NCI-H1417 (cell line): ENCODE measurements around the gene TUBA4B.

Experiments used
- DNase-seq, 3 experiments: peaks; one replicate each; lab custom pipeline; 2025; lab: John Stamatoyannopoulos, UW

TUBA4B gene

DNA sequence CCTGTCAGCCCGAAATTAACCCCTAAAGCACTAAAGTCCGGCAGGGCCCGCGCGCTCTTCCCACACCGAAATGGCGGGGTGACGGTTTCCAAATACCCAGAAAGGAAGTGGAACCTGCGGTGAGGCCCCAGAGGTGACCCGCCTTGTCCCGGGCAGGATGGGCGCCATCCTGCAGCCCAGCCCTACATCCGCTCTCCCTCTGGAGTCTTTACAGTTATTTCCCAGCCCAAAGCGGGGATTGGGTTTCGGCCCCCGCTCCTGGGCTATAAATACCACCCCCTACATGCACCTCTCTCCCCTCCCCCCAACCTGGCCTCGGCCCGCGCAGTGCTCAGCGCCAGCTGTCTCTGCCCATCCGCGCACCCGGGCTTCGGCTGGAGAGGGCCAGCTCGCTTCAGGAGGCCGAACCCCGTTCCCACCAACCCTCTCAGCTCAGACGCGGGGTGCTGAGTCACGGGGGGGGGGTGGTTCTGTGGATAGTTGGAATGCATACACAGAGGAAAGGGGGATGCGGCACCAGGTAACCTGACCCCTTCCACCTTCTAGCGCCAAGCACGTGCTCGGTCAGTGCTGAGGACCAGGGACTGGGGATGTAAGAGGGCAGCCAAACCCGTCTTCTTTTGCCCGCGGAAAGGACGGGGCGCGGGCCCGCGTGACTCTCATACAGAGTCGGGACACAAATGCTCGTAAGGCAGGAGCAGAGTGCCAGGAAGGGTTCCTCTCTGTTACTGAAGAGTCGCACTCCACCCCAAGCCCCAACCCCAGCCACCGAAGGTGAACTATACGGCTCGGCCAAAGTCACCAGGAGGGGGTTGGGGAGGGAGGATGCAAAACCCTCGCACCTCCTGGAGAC is at the start of gene TUBA4B:
TSS of gene TUBA4B (plus strand) at position 344 of the 853 bp plus-strand sequence. CDS start at position 509, 165 bp downstream.
- peak in 2 of 3 experiments; percentile 36 to 51 for DNase-seq

DNA sequence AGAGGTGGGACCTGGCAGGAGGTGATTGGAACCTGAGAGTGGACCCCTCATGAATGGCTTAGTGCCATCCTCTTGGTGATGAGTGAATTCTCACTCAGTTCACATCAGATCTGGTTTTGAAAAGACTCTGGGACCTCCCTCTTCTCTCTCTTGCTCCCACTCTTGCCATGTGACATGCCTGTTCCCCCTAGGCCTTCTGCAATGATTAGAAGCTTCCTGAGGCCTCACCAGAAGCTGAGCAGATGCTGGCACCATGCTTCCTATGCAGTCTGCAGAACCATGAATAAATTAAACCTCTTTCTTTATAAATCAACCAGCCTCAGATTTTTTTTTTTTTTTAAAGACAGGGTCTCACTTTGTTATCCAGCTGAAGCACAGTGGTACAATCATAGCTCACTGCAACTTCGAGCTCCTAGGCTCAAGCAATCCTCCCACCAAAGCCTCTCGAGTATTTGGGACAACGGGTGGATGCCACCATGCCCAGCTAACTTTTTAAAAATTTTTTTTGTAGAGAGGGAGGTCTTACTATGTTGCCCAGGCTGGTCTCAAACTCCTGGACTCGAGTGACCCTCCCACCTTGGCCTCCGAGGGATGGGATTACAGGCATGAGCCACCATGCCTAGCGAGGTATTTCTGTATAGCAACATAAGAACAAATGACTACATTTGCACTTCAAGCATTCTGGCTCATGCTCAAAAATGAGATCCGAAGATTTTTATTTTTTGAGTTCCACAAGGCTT is 48.4 kb upstream of the TUBA4B start:
- no peak for DNase-seq

DNA sequence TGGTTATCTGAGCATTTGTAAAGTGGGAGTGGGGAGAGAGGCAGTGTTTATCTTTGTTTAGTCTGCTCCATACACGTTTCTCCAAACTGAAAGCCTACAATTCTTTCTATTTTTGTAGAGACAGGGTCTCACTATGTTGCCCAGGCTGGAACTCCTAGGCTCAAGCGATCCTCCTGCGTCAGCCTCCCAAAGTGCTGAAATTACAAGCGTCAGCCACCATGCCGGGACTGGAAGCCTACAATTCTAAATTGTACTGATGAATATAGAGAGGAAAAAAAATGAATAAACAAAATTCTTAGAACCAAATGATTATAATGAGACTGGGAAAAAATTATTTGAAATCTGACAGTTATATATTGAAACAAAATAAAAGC is 47.9 kb upstream of the TUBA4B start:
- no peak for DNase-seq

DNA sequence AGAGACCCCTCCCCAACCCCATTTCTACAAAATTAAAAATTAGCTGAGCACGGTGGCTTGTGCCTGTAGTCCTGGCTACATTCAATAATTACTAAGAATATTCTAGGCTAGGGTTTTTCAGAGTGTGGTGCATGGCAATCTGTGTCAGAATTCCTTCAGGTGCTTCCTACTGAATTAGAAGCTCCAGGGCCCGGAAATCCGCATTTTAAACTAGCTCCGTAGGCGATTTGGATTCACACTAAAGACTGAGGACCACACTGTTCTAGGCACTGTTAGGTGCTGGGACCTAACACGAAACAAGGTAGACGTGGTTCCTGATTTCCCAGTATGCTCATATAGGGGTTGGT is 47.1 kb upstream of the TUBA4B start:
- no peak for DNase-seq

DNA sequence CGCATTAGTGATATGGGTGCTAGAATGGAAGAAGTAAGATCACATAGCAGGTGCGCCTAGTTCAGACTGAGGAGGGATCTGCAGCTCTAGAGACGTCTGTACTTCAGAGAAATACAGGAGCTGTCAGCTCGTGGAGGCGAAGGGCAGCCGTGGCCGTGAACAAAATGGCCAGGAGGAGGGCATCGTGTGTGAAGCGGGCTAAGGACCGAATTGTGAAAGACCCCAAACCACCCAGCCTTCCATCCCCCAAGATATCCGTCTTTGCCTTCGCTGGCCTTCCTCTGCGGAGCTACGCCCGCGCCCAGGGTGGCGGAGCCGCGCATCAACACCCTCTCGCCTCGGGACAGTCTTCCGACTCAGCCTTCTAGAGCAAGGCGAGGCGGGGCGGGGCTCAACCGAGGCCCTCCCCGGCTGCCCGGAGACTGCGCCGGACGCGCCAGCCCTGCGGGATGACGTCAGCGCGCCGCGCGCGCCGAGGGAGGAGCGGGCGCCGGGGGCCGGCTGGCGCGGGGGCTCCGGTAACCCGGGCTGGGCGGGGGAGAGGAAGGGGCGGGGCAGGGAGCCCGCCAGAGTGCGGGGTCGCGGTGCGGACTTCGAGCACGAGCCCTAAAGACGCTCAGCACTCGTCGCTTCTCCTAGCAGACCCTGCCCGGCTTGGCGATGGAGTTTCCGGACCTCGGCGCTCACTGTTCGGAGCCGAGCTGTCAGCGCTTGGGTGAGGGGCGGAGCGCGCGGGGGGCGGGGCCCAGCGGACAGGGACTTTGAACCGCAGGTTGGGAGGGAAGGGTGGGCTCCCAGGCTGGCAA is 46.5 kb upstream of the TUBA4B start, which contains the start of gene ZFAND2B:
TSS of gene ZFAND2B (plus strand) at position 455 of the 806 bp plus-strand sequence. CDS start at position 661, 206 bp downstream.
- peak; percentile 86 to 95 (median 95) for DNase-seq

DNA sequence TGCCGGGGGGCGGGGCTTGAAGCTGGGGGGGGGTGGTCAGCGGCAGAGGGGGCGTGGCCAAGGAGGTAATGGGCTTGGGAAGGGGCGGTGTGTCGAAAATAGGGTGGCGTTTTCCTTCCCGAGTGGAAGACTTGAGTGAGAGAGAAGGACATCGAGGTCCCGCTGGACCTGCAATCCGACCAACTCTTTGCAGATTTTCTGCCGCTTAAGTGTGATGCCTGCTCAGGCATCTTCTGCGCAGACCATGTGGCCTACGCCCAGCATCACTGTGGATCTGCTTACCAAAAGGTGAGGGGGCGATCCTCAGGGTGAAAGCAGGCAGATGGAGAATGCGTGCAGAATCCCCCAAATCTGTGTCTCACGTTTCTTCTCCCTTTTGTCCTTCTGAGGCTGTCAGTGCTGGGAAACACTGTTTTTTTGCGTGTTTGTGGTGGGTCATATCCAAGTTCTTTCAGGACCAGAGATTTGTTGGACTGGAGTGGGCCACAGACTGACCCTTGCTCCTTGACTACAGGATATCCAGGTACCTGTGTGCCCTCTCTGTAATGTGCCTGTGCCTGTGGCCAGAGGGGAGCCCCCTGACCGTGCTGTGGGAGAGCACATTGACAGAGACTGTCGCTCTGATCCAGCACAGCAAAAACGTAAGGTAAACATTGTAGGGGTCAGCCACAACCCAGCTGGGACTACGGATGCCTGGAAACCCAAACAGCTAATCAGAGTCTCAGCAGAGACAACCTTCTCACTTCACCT is 45.7 kb upstream of the TUBA4B start:
- no peak for DNase-seq

DNA sequence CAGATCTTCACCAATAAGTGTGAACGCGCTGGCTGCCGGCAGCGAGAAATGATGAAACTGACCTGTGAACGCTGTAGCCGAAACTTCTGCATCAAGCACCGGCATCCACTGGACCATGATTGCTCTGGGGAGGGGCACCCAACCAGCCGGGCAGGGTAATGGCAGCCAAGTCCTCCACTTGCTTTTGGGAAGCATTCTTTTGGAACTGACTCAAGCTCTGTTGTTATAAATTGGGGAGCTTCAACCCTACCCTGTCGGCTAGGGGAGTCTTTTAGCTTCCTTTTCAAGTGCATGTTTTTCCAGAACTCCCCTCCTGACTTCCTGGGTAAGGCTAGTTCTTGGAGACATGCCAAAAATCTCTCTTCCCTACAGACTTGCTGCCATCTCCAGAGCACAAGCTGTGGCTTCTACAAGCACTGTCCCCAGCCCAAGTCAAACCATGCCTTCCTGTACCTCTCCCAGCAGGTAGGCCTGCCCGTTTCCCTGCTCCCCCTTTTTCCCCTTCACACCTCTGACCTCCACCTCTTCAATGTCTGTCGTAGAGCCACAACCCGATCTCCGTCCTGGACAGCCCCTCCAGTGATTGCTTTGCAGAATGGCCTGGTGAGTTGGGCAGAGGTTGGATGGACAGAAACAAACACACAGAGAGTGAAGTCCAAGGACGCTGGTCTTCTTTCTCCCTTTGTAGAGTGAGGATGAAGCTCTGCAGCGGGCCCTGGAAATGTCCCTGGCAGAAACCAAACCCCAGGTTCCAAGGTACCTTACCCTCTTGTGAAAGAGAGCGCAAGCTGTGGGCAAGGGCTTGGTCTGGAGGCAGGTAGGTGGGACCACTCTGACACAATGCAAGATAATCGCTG is 44.9 kb upstream of the TUBA4B start:
- DNase-seq: peak in 1 of 3 experiments; percentile 22

DNA sequence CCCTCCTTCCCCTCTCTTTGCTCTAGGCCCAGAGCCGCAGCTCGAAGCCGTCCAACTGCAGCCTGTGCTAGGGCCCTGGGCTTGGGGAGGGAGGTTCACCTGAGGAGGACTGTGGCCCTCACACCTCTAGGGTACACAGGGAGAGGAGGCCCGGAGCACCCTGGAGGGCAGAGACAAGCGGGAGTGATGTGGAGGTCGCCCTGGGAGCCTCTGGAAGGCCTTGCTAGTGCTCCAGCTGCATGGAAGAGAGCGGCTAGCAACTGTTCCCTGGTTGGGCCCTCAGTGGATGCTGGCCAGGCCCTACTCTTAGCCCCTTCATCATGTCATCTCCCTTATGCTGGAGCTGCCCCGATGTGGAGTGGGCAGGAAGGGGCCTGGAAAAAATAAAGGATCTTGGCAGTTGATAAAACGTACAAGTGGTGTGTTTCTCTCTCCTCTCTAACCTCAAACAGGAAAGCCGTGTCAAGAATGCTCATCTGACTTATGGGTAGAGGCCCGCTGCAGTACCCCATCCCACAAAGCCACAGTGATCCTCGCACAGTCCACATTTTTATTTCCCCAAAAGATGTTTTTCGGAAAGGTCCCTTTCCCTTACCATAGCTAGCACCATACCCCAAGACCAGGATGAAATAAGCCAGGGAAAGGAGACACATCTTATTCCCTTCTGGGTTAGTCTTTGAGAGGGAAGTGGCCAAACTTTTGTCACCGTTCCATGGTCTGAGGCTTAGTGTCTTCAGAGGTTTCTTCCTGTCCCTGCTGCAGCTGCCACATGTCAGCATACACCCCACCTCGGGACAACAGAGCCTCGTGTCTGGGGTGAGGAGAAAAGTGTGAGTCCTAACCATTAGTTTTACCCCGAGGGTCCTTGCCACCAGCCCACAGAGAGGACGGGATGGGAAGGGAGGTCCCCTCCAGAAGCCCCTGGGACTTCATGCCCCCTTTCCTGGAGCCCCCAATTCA is 43.5 kb upstream of the TUBA4B start:
- DNase-seq: no peak

DNA sequence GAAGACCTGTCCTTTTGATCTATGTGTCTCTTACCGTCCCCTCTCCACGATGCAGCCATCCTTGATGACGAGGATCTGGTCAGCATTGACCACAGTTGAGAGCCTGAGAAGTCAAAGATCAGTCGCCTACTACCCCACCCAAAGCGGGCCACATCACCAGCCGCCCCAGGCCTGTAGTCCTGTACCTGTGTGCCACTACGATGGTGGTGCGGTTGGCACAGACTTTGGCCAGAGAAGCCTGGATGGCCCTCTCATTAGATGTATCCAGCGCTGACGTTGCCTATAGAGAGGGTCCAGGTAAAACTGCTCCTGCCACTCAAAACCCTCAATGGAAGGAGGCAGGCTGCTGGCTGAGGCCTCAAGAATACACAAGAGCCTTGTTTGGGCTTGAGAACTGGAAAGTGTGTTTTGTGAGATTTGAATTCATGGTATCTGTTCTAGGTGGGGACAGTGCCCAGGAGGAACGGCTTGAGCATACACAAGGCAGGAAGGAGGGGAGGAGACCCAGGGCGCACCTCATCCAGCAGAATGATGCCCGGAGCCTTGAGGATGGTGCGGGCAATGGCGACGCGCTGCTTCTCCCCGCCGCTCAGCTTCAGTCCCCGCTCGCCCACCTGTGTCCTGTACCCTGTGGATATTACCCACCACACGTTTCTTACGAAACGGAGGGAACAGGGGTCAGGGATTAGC is 42.7 kb upstream of the TUBA4B start:
- DNase-seq: no peak

DNA sequence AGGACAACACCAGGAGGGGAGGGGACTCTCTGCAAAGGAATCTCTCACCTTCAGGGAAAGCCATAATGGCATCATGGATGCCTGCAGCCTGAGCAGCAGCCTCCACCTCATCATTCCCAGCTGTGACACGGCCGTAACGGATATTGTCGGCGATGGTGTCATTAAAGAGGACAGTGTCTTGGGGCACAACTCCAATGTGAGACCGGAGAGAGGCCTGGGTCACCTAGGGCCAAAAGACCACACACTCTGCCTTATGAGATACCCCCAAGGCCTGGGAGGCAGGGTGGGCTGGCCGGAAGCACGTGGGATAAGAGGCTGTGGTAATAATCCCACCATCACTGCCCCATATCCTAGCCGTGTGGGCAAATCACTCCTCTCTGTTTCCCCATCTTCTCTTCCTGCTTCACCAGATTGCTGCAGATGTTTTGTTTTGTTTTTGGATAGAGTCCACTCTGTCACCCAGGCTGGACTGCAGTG is 42.1 kb upstream of the TUBA4B start:
- DNase-seq: no peak

DNA sequence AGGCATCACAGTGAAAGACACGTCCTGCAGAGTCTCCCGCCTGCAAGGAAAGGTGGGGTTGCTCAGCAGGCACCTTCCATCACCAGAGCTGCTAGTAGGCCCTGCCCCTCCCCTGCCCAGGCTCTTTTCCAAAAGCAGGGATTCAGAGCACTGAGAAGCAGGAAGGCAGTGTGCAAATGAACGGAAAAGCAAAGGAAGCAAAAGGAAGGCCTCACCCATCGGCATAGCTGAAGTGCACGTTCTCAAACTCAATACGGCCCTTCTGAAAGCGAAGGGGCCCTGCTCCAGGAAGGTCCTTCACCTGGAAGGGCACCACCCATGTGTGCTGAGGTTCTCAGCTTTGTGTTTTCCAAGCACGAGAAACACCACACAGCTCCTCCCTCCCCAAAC is 40.0 kb upstream of the TUBA4B start:
- DNase-seq: no peak

DNA sequence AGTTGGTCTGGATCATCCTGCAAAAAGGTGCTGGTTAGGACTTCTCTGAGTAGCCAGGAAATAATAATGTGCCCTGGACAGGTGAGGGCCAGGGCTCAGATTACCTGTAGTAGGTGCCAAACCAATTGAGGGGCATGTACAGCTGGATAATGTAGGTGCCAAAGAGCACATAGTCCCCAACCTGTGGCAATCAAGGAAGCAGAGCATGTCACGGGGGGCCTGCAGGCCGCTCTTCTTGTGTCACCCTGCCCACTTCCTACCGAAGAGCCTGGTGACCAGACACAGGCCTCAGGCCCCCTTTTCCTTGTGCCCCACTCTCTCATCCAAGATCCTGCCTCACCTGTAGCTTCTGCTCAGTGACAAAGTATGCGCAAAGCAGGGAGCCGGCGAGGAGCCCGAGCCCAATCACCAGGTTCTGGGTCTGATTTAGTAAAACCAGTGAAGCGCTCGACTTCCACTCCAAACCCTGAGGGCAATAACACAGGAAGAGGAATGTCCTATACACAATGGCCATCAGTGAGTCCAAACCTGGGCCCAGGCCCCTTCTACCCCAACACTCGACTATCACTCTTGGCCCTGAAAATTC is 39.5 kb upstream of the TUBA4B start:
- no peak for DNase-seq

DNA sequence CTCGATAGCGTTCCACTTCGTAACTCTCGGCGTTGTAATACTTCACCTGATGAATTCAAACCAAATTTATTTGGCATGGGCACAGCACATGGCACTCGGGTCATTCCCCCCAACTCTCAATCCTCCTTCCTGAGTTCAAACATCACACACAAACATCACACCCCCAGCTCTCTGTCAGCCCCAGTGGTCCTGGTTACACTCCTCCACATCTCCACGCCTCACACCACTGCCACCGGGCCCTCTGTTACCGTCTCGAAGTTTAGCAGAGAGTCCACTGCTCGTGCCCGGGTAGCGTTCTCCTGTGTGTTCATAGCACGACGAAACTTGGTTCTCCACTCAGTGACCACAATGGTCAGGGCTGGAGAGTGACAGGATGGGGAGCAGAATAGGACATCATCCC is 38.9 kb upstream of the TUBA4B start:
- no peak for DNase-seq

DNA sequence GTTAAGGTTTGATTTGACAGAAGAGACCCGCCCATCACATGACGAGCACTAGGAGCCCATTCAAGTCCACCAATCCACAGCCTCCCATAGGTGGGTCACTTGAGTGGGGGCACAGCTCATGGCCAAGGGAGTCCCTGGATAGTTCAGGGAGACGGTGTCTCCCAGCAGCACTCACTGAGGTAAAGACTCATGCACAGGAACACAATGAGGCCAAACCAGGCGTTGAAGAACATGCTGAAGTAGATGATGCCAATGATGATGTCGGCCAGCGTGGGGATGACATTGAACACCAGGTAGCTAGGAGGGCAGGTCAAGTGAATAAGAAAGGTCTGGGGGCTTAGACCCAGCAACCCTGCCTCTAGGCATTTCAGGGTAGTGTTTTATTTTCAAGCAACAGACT is 38.3 kb upstream of the TUBA4B start:
- no peak for DNase-seq

DNA sequence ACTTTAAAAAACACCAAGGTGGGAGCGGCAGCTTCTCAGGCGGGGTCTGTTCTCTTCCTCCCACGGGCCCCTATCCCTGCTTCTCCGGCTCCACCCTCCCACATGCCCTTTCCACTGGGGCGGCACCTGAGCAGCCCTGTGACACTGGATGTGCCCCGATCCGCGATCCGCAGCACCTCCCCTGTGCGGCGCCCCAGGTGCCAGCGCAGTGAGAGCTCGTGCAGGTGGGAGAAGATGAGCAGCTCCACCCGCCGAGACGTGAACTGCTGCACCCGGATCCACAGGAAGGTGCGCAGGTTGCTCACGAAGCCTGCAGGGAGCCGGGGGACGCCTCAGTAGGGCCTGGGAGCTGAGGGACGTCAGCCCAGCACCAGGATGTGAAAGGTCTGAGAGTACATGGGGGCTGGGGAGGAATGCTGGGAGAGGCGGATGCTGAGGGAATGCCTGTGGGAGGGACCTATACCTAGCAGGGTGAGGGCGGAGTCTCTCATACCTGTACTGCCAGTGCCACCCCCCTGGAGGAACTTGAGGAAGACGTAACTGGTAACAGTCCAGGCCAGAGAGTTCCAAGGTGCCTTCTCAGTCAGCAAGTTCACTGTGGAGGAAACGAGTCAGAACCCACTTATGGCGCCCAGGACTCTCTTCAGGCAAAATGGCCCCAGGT is 37.0 kb upstream of the TUBA4B start:
- DNase-seq: no peak

DNA sequence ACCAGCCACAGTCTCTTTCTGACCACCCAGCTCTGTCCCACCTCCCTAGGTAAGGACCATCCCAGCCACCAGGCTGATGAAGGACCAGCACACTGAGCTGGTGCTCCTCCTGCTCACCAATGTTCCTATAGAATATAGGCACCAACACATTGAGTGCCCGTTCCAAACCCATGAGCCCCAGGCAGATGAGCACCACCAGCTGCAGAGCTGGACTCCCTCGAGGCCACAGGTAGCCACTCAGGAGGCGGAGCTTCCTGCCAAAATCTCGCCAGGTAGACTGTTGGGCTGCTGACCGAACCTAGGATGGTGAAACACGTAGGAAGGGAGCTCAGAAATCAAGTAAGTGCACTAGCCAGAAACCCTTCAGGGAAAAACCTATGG is 36.5 kb upstream of the TUBA4B start:
- DNase-seq: no peak

DNA sequence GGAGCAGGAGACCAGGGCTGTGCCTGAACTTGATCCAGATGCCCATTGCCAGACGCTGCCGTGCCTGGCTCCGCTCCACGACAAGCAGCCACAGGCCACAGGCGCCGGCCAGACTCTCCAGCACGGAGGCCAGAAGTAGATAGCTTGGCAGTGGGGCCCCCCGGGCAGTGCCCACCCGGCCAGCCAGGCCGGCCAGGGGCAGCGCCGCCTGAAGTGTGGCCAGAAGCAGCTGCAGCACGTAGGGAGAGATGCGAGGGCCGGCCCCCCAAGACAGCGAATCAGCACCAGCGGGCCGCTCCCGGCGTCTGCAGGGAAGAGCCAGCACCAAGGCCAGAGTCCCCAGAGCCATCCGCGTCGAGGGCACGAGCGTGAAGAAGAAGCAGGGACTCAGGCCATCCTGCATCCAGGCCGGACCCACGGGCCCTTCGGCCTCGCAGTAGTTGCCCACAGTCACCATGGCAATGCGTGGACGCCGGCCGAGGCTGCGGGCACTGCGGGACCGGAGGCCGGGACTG is 34.8 kb upstream of the TUBA4B start:
- peak in 2 of 3 experiments; percentile 92 for DNase-seq
